CD1c-positive myeloid dendritic cell (primary cell): Measurements from ENCODE around the gene DGKI.

Experiments
- DNase-seq: peaks from one replicate; pipeline ENCODE4 v3.0.0-alpha.2; 2016; ENCODE audit errors: extremely low spot score

The DGKI gene

GRCh38 chr7:137787301-137787976 lies 59.3 kb downstream of the DGKI start:
- no peak for DNase-seq

- no peak for DNase-seq
Observed at GRCh38 chr7:137778511-137778910, 68.3 kb downstream of the DGKI start.

GRCh38 chr7:137774793-137775201 lies 72.0 kb downstream of the DGKI start:
- no peak for DNase-seq

- DNase-seq, result peak; percentile 11
Observed at GRCh38 chr7:137772748-137773147, 74.0 kb downstream of the DGKI start.

GRCh38 chr7:137772316-137772715 lies 74.5 kb downstream of the DGKI start:
- no peak for DNase-seq

- DNase-seq, result no peak
Observed at GRCh38 chr7:137771679-137772078, 75.1 kb downstream of the DGKI start.

- DNase-seq, result no peak
Observed at GRCh38 chr7:137771273-137771672, 75.5 kb downstream of the DGKI start.

GRCh38 chr7:137768366-137768765 lies 78.4 kb downstream of the DGKI start:
- no peak for DNase-seq

GRCh38 chr7:137762334-137762733 lies 84.4 kb downstream of the DGKI start:
- DNase-seq, result no peak

- no peak for DNase-seq
Observed at GRCh38 chr7:137760111-137760510, 86.7 kb downstream of the DGKI start.

GRCh38 chr7:137757146-137757925 lies 89.4 kb downstream of the DGKI start:
- no peak for DNase-seq

- no peak for DNase-seq
Observed at GRCh38 chr7:137755846-137756651, 90.7 kb downstream of the DGKI start.

GRCh38 chr7:137755427-137755826 lies 91.3 kb downstream of the DGKI start:
- DNase-seq, result peak; percentile 8

- DNase-seq, result no peak
Observed at GRCh38 chr7:137753948-137754851, 92.6 kb downstream of the DGKI start.

GRCh38 chr7:137753575-137753947 lies 93.2 kb downstream of the DGKI start:
- DNase-seq, result no peak

- no peak for DNase-seq
Observed at GRCh38 chr7:137753067-137753466, 93.7 kb downstream of the DGKI start.

GRCh38 chr7:137751361-137752009 lies 95.3 kb downstream of the DGKI start:
- no peak for DNase-seq

- DNase-seq, result no peak
Observed at GRCh38 chr7:137747359-137748031, 99.3 kb downstream of the DGKI start.

GRCh38 chr7:137743021-137743420 lies 103.8 kb downstream of the DGKI start:
- no peak for DNase-seq

- DNase-seq, result no peak
Observed at GRCh38 chr7:137742051-137742450, 104.7 kb downstream of the DGKI start.
